Liver (tissue), 3 donors: ENCODE measurements around the gene DPT.

Experiments used
- CTCF ChIP-seq: fragments of 150-350 bp; IDR thresholded peaks from 2 replicates; pipeline ENCODE4 v1.5.1; 2017; ENCODE audit warnings: improper control_type of control experiment, low read depth, low read length; ENCODE audit not compliant: missing input control
- RAD21 ChIP-seq, 2 donors: IDR thresholded peaks; 2 replicates each; pipeline ENCODE4 v1.6.1; 2016; ENCODE audit warnings: antibody characterized with exemption in 2 of 2, mild to moderate bottlenecking in 2 of 2
- RXRA ChIP-seq, 2 donors: IDR thresholded peaks; 2 replicates each; pipeline ENCODE4 v1.6.1; 2017 to 2018; ENCODE audit warnings: antibody characterized with exemption in 2 of 2, mild to moderate bottlenecking in 1 of 2
- TAF1 ChIP-seq: conservative IDR thresholded peaks from 2 replicates; pipeline ENCODE4 v1.6.1; 2016; ENCODE audit warnings: antibody characterized with exemption, mild to moderate bottlenecking
- YY1 ChIP-seq: IDR thresholded peaks from 2 replicates; pipeline ENCODE4 v1.6.1; 2016; ENCODE audit warnings: antibody characterized with exemption, mild to moderate bottlenecking
- TF ChIP-seq, protein P1 (sequence below): IDR thresholded peaks from 2 replicates; pipeline ENCODE4 v1.6.1; 2016; ENCODE audit warnings: antibody characterized with exemption
- donor health status: healthy.
- donor health status: healthy.

GRCh38 chr1:168735974-168736373, 7.0 kb upstream of the DPT start:
- no peak for TF ChIP-seq CTCF
- no peak for TF ChIP-seq RXRA (IDR thresholded peaks at IDR 0.05)
- no peak for TF ChIP-seq YY1
- TF ChIP-seq TAF1: no peak
- no peak for TF ChIP-seq RAD21 (IDR thresholded peaks at IDR 0.05)
- TF ChIP-seq, protein P1, sequence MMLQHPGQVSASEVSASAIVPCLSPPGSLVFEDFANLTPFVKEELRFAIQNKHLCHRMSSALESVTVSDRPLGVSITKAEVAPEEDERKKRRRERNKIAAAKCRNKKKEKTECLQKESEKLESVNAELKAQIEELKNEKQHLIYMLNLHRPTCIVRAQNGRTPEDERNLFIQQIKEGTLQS: no peak
